Gastrocnemius medialis (tissue), 4 donors: ENCODE results near the gene TARDBP.

Source experiments
- POLR2A ChIP-seq, 2 donors: fragments of 450-650 bp; IDR thresholded peaks; one replicate each; pipeline ENCODE4 v1.6.1; 2017; ENCODE audit warnings: antibody characterized with exemption in 2 of 2, mild to moderate bottlenecking in 2 of 2, moderate library complexity in 2 of 2
- TF ChIP-seq, protein P1 (sequence below), 5 experiments: fragments of 450-650 bp in 3 of 5; fragments of 200-600 bp in 2 of 5; sonication (generic) in 2 of 5; IDR thresholded peaks in 4 of 5; conservative IDR thresholded peaks in 1 of 5; 1 replicate in 4 of 5; 2 replicates in 1 of 5; pipeline ENCODE4 v1.5.1; 2016 to 2019; ENCODE audit warnings: antibody characterized with exemption in 5 of 5, mild to moderate bottlenecking in 3 of 5, moderate library complexity in 3 of 5

DNA sequence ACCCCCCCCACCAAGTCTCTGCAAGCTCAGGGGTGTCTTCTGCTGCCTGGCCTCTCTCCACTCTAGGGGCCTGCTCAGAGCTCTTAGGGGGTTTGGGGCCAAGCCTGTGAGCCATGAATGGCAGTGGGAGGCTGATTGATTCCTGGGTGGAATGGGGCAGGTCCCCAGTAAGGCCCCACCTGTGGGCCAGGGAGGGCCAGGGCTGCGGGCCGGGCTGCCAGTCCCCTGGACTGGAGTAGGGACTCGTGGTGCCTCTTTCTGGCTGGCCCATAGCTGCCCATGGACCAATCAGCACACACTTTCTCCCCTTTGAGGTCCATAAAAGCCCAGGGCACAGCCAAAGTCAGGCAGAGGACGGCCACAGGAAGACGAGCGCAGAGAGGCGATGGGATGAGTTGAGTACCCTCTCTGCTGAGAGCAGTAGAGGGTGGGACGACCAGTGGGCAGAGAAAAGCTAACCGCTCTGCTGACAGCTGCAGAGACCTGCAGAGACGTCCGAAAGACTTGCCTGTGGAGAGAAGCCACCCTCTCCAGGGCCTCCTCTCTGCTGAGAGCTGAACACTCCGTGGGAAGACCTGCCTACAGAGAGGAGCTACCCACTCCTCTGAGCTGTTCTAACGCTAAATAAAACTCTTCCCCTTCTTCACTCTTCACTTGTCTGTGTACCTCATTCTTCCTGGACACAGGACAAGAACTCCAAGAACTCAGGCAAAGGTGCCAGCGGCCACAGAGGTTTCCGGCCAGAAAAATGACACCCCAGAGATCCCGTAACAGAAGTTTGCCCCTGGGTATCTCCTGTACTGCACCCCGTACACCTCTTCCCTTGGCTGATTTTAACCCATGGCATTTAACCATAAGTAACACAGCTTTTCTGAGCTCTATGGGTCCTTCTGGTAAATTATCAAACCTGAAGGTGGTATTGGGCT, 38.2 kb upstream of the TARDBP start:
- TF ChIP-seq, protein P1, sequence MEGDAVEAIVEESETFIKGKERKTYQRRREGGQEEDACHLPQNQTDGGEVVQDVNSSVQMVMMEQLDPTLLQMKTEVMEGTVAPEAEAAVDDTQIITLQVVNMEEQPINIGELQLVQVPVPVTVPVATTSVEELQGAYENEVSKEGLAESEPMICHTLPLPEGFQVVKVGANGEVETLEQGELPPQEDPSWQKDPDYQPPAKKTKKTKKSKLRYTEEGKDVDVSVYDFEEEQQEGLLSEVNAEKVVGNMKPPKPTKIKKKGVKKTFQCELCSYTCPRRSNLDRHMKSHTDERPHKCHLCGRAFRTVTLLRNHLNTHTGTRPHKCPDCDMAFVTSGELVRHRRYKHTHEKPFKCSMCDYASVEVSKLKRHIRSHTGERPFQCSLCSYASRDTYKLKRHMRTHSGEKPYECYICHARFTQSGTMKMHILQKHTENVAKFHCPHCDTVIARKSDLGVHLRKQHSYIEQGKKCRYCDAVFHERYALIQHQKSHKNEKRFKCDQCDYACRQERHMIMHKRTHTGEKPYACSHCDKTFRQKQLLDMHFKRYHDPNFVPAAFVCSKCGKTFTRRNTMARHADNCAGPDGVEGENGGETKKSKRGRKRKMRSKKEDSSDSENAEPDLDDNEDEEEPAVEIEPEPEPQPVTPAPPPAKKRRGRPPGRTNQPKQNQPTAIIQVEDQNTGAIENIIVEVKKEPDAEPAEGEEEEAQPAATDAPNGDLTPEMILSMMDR (IDR thresholded peaks at IDR 0.05 in 4 of 5, conservative IDR thresholded peaks at IDR 0.05 in 1 of 5) = no peak
- TF ChIP-seq POLR2A (IDR thresholded peaks at IDR 0.05) = no peak
